Liver (tissue), 9 donors: ENCODE measurements around the gene TFDP1. TPM values are rescaled to one million over a fixed set of nuclear protein-coding genes. Genes with fewer than 3 reads are reported as not detected.

Source experiments
- DNase-seq: peaks from one replicate; pipeline ENCODE4 v3.0.0-alpha.2; 2017; ENCODE audit warnings: low spot score
- H3K27ac ChIP-seq, 2 donors: one replicate each; pipeline ENCODE4 v1.7.0; 2013; ENCODE audit warnings: inconsistent platforms in 2 of 2, low read length in 2 of 2, control low read depth in 1 of 2, low read depth in 1 of 2, mild to moderate bottlenecking in 1 of 2
- H3K27me3 ChIP-seq, 4 donors: one replicate each; pipeline versions ENCODE4 v1.6.1 to v1.7.0; 2013; ENCODE audit warnings: low read length in 3 of 4, inconsistent platforms in 1 of 4, mild to moderate bottlenecking in 1 of 4, moderate library complexity in 1 of 4; ENCODE audit not compliant: control insufficient read depth in 4 of 4, insufficient read depth in 4 of 4
- H3K36me3 ChIP-seq, 4 donors: one replicate each; pipeline versions ENCODE4 v1.6.1 to v1.7.0; 2013; ENCODE audit warnings: low read length in 3 of 4, mild to moderate bottlenecking in 3 of 4, low read depth in 1 of 4, moderate library complexity in 1 of 4; ENCODE audit not compliant: control insufficient read depth in 4 of 4, insufficient read depth in 3 of 4
- H3K4me1 ChIP-seq, 4 donors: one replicate each; pipeline versions ENCODE4 v1.6.1 to v1.7.0; 2013; ENCODE audit warnings: low read length in 3 of 4, mild to moderate bottlenecking in 3 of 4, moderate library complexity in 1 of 4; ENCODE audit not compliant: control insufficient read depth in 4 of 4, insufficient read depth in 4 of 4
- H3K4me3 ChIP-seq, 3 donors: one replicate each; pipeline versions ENCODE4 v1.6.1 to v1.7.0; 2013; ENCODE audit warnings: low read length in 3 of 3, control low read depth in 1 of 3, low read depth in 1 of 3, mild to moderate bottlenecking in 1 of 3
- H3K9ac ChIP-seq, 2 donors: one replicate each; pipeline ENCODE4 v1.7.0; 2013; ENCODE audit warnings: low read length in 2 of 2, mild to moderate bottlenecking in 2 of 2, moderate library complexity in 2 of 2, control low read depth in 1 of 2, low read depth in 1 of 2
- H3K9me3 ChIP-seq, 4 donors: one replicate each; pipeline versions ENCODE4 v1.6.1 to v1.7.0; 2013; ENCODE audit warnings: low read length in 3 of 4; ENCODE audit not compliant: control insufficient read depth in 4 of 4
- ATF3 ChIP-seq: IDR thresholded peaks from 2 replicates; pipeline ENCODE4 v1.6.1; 2016; ENCODE audit warnings: antibody characterized with exemption
- CTCF ChIP-seq: fragments of 150-350 bp; IDR thresholded peaks from 2 replicates; pipeline ENCODE4 v1.5.1; 2017; ENCODE audit warnings: improper control_type of control experiment, low read depth, low read length; ENCODE audit not compliant: missing input control
- EGR1 ChIP-seq, 2 donors: IDR thresholded peaks; 2 replicates each; pipeline ENCODE4 v1.6.1; 2016 to 2018; ENCODE audit warnings: antibody characterized with exemption in 2 of 2, low read depth in 2 of 2
- FOXA1 ChIP-seq: IDR thresholded peaks from 2 replicates; pipeline ENCODE4 v1.6.1; 2016; ENCODE audit warnings: antibody characterized with exemption
- FOXA2 ChIP-seq: IDR thresholded peaks from 2 replicates; pipeline ENCODE4 v1.6.1; 2016; ENCODE audit warnings: antibody characterized with exemption
- GABPA ChIP-seq, 2 donors: IDR thresholded peaks in 1 of 2; conservative IDR thresholded peaks in 1 of 2; 2 replicates each; pipeline ENCODE4 v1.6.1; 2016; ENCODE audit warnings: antibody characterized with exemption in 2 of 2, mild to moderate bottlenecking in 1 of 2, moderate library complexity in 1 of 2
- HNF4A ChIP-seq, 2 donors: conservative IDR thresholded peaks; 2 replicates each; pipeline ENCODE4 v1.6.1; 2016; ENCODE audit warnings: antibody characterized with exemption in 2 of 2, mild to moderate bottlenecking in 2 of 2
- HNF4G ChIP-seq: IDR thresholded peaks from 2 replicates; pipeline ENCODE4 v1.6.1; 2016; ENCODE audit warnings: antibody characterized with exemption
- JUND ChIP-seq, 2 donors: IDR thresholded peaks; 2 replicates each; pipeline ENCODE4 v1.6.1; 2016; ENCODE audit warnings: antibody characterized with exemption in 2 of 2
- MAX ChIP-seq: IDR thresholded peaks from 2 replicates; pipeline ENCODE4 v1.6.1; 2016; ENCODE audit warnings: antibody characterized with exemption
- NR2F2 ChIP-seq: IDR thresholded peaks from 2 replicates; pipeline ENCODE4 v1.6.1; 2016; ENCODE audit warnings: antibody characterized with exemption
- RAD21 ChIP-seq, 2 donors: IDR thresholded peaks; 2 replicates each; pipeline ENCODE4 v1.6.1; 2016; ENCODE audit warnings: antibody characterized with exemption in 2 of 2, mild to moderate bottlenecking in 2 of 2
- REST ChIP-seq: IDR thresholded peaks from 2 replicates; pipeline ENCODE4 v1.6.1; 2016; ENCODE audit warnings: antibody characterized with exemption, mild to moderate bottlenecking
- RXRA ChIP-seq, 2 donors: IDR thresholded peaks; 2 replicates each; pipeline ENCODE4 v1.6.1; 2017 to 2018; ENCODE audit warnings: antibody characterized with exemption in 2 of 2, mild to moderate bottlenecking in 1 of 2
- SP1 ChIP-seq: IDR thresholded peaks from 2 replicates; pipeline ENCODE4 v1.6.1; 2018; ENCODE audit warnings: antibody characterized with exemption, mild to moderate bottlenecking
- TAF1 ChIP-seq: conservative IDR thresholded peaks from 2 replicates; pipeline ENCODE4 v1.6.1; 2016; ENCODE audit warnings: antibody characterized with exemption, mild to moderate bottlenecking
- YY1 ChIP-seq: IDR thresholded peaks from 2 replicates; pipeline ENCODE4 v1.6.1; 2016; ENCODE audit warnings: antibody characterized with exemption, mild to moderate bottlenecking
- ZBTB33 ChIP-seq: IDR thresholded peaks from 2 replicates; pipeline ENCODE4 v1.6.1; 2016; ENCODE audit warnings: antibody characterized with exemption
- WGBS: extraction: QIAGEN DNeasy Blood & Tissue Kit; methylation state at CpG from one replicate; pipeline ENCODE4 v1.1.7; 2013; 5-methylcytosine and 5-hydroxymethylcytosine counted together
- polyA plus RNA-seq, 2 donors: library from polyadenylated mRNA; stranded (reverse) in 1 of 2; unstranded in 1 of 2; fragments of 200-250 nt in 1 of 2; fragments of >200 nt in 1 of 2; fragmentation: Nextera tagmentation in 1 of 2; extraction: Ambion mirVana in 1 of 2; gene quantifications; one replicate each; pipeline versions ENCODE4 v1.2.1 to v1.2.3, GENCODE V29; 2013 to 2015
- total RNA-seq, 2 donors: library from RNA; depleted of rRNA; stranded (reverse); fragments of >200 nt; gene quantifications; one replicate each; pipeline ENCODE4 v1.2.3, GENCODE V29; 2014
- donor health status: healthy.
- donor health status: healthy.
- donor health status: healthy.
- donor health status: healthy.
- donor health status: healthy.

TFDP1 gene
- total and polyA plus RNA-seq, 4 donors, result 9.9 to 140 (median 17.8) TPM

GRCh38 chr13:113655346-113656002 is 70.9 kb downstream of the TFDP1 start:
- DNase-seq, result no peak
- H3K9ac ChIP-seq, result no peak overlapping the region
- H3K4me1 ChIP-seq, result no peaks in the 10 kb centered on the region
- H3K27me3 ChIP-seq, result no peaks in the 10 kb centered on the region
- H3K27ac ChIP-seq, result no peak overlapping the region
- no peaks in the 10 kb centered on the region for H3K36me3 ChIP-seq
- H3K4me3 ChIP-seq, result no peak overlapping the region
- no peaks in the 10 kb centered on the region for H3K9me3 ChIP-seq
- 87% methylated on average over 15 of the region's 15 CpGs for WGBS
- TF ChIP-seq HNF4G (no peak), GABPA (IDR thresholded peaks at IDR 0.05 in 1 of 2, conservative IDR thresholded peaks at IDR 0.05 in 1 of 2) (no peak), REST (no peak), MAX (no peak), TAF1 (no peak), RAD21 (IDR thresholded peaks at IDR 0.05) (no peak), ATF3 (no peak), SP1 (no peak)

GRCh38 chr13:113656003-113656588 is 71.5 kb downstream of the TFDP1 start:
- Histone ChIP-seq H3K36me3 (no peaks in the 10 kb centered on the region), H3K4me1 (no peaks in the 10 kb centered on the region), H3K4me3 (no peak overlapping the region), H3K27me3 (no peaks in the 10 kb centered on the region), H3K9ac (no peak overlapping the region), H3K27ac (no peak overlapping the region), H3K9me3 (no peaks in the 10 kb centered on the region)
- WGBS, result 94% methylated on average over 25 of the region's 25 CpGs
- TF ChIP-seq REST (no peak), RAD21 (IDR thresholded peaks at IDR 0.05) (no peak), CTCF (no peak), ZBTB33 (no peak), TAF1 (no peak), JUND (IDR thresholded peaks at IDR 0.05) (no peak), GABPA (IDR thresholded peaks at IDR 0.05 in 1 of 2, conservative IDR thresholded peaks at IDR 0.05 in 1 of 2) (no peak), EGR1 (IDR thresholded peaks at IDR 0.05; ENCODE audit: low read depth in 2 of 2) (no peak), HNF4G (no peak), YY1 (no peak), ATF3 (no peak), NR2F2 (no peak), MAX (no peak), RXRA (IDR thresholded peaks at IDR 0.05) (no peak), FOXA1 (no peak), HNF4A (conservative IDR thresholded peaks at IDR 0.05) (no peak), FOXA2 (no peak)
- DNase-seq, result no peak
